Effector memory CD4-positive, alpha-beta T cell (primary cell): ENCODE data around the gene AGTR2.
"Not testable (repeated sequence)": the region's sequence is repeated elsewhere in the genome, so short reads cannot be mapped to it uniquely, and the experiment has no call there.

ENCODE experiments used
- DNase-seq, 3 donors: peaks; one replicate each; pipeline ENCODE4 v3.0.0-alpha.2; 2020
- H3K27ac ChIP-seq: 2 replicates; pipeline ENCODE4 v1.7.0; 2013; ENCODE audit warnings: mild to moderate bottlenecking, low read length, moderate library complexity; ENCODE audit not compliant: insufficient read depth, poor library complexity, severe bottlenecking
- H3K27me3 ChIP-seq: replicated peaks from 2 replicates; pipeline ENCODE4 v1.7.0; 2013; ENCODE audit warnings: mild to moderate bottlenecking, low read length; ENCODE audit not compliant: insufficient read depth, control insufficient read depth, poor library complexity, severe bottlenecking
- H3K36me3 ChIP-seq: 2 replicates; pipeline ENCODE4 v1.7.0; 2013; ENCODE audit warnings: mild to moderate bottlenecking, low read length, moderate library complexity; ENCODE audit not compliant: control insufficient read depth, insufficient read depth
- H3K4me1 ChIP-seq: 2 replicates; pipeline ENCODE4 v1.7.0; 2013; ENCODE audit warnings: low read length, mild to moderate bottlenecking; ENCODE audit not compliant: control insufficient read depth, insufficient read depth, poor library complexity, severe bottlenecking
- H3K4me3 ChIP-seq: 2 replicates; pipeline ENCODE4 v1.7.0; 2013; ENCODE audit warnings: low read length, low read depth, mild to moderate bottlenecking; ENCODE audit not compliant: insufficient read depth, poor library complexity, severe bottlenecking
- H3K9me3 ChIP-seq: 2 replicates; pipeline ENCODE4 v1.7.0; 2013; ENCODE audit warnings: mild to moderate bottlenecking, low read length, moderate library complexity; ENCODE audit not compliant: control insufficient read depth

AGTR2 gene

DNA sequence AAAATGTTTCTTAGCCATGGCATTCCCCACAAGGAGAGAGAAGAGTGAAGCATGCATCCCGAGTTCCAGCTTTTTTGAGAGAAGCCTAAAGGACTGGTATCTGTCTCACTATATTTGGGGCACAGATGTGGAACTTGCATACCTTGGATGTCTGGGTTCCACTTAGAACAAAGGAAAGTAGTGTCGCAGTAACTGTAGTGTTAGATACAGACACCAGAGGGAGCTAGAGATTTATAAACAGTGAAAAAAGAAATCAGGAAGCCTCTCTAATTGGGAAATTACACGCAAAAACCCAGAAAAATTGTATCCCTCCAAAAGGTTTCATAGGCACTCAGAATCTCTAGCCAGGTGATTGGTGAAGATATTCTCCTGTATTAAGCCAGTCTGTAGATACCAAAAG, 34.4 kb downstream of the AGTR2 start:
- Histone ChIP-seq H3K4me3 (no peak overlapping the region), H3K9me3 (no peaks in the 10 kb centered on the region), H3K27ac (no peak overlapping the region), H3K36me3 (no peaks in the 10 kb centered on the region), H3K4me1 (no peaks in the 10 kb centered on the region), H3K27me3 (no peaks in the 10 kb centered on the region)
- no peak for DNase-seq

DNA sequence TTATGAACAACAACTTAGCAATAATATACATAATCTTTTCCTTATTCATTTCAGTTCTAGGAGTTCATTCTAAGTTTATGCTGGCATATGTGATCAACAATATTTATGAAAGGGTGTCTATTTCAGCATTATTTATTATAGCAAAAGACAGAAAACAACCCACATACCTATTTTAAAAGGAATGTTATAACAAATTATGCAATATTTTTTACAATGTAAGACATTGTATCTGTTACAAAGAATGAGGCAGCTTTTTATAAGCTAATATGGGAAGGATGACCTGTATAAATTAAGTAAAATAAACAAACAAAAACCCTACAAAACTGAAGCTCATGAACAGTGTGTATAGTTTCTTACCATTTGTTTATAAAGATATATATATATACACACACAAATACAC, 42.7 kb downstream of the AGTR2 start:
- Histone ChIP-seq H3K36me3 (no peaks in the 10 kb centered on the region), H3K4me3 (no peak overlapping the region), H3K4me1 (no peaks in the 10 kb centered on the region), H3K27me3 (no peaks in the 10 kb centered on the region), H3K27ac (no peak overlapping the region), H3K9me3 (no peaks in the 10 kb centered on the region)
- no peak for DNase-seq

DNA sequence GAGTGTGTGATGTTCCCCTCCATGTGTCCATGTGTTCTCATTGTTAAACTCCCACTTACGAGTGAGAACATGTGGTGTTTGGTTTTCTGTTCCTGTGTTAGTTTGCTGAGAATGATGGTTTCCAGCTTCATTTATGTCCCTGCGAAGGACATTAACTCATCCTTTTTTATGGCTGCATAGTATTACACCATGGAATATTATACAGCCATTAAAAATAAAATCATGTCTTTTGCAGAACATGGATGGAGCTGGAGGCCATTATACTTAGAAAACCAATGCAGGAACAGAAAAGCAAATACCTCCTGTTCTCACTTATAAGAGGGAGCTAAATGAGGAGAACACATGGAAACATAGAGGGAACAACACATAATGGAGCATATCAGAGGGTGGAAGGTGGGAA, 46.5 kb downstream of the AGTR2 start:
- H3K4me3 ChIP-seq, DNase-seq, H3K36me3 ChIP-seq, H3K27ac ChIP-seq, H3K27me3 ChIP-seq, H3K4me1 ChIP-seq, H3K9me3 ChIP-seq: not testable (repeated sequence)
